Measurements from ENCODE around the gene NFE2L2. TPM values are rescaled to one million over a fixed set of nuclear protein-coding genes. Genes with fewer than 3 reads are reported as not detected.

Gene NFE2L2
- 36.9 and 48.0 TPM in 2 replicates for total RNA-seq

DNA sequence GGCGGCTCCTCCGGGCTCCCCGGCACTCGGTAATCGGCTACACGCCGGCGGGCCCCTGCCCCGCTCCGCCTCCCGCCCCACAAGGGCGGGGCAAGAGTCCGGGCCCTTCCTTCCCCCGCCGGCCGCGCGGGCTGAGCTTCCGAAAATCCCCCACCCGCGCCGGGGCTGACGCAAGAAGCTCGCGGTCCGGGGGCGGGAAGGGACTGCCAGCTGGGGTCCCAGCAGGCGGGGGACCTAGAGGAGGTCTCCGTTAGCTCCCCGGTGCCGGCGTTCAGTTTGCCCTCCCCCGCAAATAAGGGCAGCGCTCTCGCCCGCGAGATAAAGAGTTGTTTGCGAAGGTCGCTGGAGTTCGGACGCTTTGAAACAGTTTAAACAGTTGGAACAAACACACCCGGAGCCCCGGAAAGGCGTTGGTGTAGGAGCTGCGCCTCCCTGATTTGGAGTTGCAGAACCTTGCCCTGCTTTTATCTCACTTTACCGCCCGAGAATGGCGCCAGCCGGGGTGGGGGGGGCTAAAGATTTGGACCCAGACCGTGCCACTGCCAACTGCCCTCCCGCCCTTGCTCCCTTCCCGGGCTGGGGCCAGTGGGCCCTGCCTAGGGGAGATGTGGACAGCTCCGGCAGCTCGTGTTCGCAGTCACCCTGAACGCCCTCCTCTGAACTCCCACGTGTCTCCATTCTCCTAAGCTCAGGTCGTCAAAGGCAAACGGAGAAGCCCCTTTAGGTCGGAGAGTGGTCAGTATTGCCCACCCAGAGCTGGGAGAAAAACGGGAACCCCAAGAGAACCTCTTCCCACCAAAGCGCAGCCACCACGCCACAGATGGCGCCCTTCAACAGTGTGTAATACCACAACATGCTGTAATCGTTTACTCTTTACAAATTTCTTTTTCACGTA, at the start of gene NFE2L2:
TSS of gene NFE2L2 (minus strand) at position 35 of the 895 bp plus-strand sequence. CDS start 151 bp downstream, outside the sequence.

GRCh38 chr2:177212106-177212890, 52.2 kb downstream of the NFE2L2 start, which contains the start of gene HNRNPA3:
Gene HNRNPA3, plus strand, starts transcription at chr2:177212794. Its CDS starts 6 bp downstream, at chr2:177212800.

Other genes starting within 250 kb of the NFE2L2 start
- gene HNRNPA3, start 51.9 kb downstream of the NFE2L2 start, total RNA-seq, result 19.0 and 26.2 TPM in 2 replicates
- 20.0 and 36.6 TPM in 2 replicates for gene AGPS, start 128.0 kb upstream of the NFE2L2 start, total RNA-seq